Measurements from ENCODE around the gene NEURL3. TPM values are rescaled to one million over a fixed set of nuclear protein-coding genes. Genes with fewer than 3 reads are reported as not detected.
"Not testable (repeated sequence)": the region's sequence is repeated elsewhere in the genome, so short reads cannot be mapped to it uniquely, and the experiment has no call there.

Gene NEURL3
- total and polyA plus RNA-seq, 2 experiments from 2014 or later: not detected

DNA sequence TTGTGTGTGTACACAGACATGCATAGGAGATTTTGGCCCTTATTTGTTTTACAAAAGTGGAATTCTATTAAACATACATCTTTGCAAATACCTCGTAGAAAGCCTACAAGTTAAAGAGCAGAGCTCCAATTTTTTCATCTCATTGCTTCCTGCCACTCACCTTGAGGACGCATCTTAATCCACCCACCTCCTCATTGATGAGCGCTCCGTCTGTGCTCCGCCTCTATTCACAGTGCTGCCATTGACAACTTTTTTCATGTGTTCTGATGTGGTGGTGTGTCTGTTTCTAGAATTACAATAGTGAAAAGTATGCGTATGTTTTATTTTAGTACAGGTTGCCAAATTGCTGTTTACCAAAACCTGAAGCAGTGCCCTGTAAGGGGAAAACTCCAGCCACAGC, 36.3 kb downstream of the NEURL3 start:
- Histone ChIP-seq H3K27ac (no peak overlapping the region), H3K9me3 (ENCODE audit: low read depth) (no peaks in the 10 kb centered on the region), H3K27me3 (peaks cover 5% of the 10 kb centered on the region), H3K4me1 (ENCODE audit: low read depth) (no peaks in the 10 kb centered on the region), H3K4me3 (no peak overlapping the region), H3K36me3 (no peaks in the 10 kb centered on the region)
- no peak for DNase-seq (ENCODE audit: low read depth in 1 of 2, low spot score in 1 of 2)
- TF ChIP-seq, protein P1, sequence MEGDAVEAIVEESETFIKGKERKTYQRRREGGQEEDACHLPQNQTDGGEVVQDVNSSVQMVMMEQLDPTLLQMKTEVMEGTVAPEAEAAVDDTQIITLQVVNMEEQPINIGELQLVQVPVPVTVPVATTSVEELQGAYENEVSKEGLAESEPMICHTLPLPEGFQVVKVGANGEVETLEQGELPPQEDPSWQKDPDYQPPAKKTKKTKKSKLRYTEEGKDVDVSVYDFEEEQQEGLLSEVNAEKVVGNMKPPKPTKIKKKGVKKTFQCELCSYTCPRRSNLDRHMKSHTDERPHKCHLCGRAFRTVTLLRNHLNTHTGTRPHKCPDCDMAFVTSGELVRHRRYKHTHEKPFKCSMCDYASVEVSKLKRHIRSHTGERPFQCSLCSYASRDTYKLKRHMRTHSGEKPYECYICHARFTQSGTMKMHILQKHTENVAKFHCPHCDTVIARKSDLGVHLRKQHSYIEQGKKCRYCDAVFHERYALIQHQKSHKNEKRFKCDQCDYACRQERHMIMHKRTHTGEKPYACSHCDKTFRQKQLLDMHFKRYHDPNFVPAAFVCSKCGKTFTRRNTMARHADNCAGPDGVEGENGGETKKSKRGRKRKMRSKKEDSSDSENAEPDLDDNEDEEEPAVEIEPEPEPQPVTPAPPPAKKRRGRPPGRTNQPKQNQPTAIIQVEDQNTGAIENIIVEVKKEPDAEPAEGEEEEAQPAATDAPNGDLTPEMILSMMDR (IDR thresholded peaks at IDR 0.05; ENCODE audit: low read depth, low read length): no peak

DNA sequence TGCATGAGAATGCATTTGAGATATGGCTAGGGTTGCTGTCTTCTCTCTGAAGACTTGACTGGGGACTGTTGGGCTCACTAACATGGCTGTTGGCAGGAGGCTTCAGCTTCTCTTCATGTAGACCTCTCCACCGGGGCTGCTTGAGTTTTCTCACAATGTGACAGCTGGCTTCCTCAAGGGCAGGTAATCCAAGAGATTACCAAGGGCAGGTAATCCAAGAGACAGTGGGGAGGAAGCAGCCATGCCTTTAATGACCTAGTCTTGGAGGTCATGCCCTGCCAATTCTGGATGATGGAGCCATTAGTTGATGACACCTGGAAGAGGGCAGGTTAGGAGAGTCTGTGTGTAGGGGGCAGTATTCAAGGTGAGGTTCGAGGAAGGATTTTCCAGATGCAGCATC, 40.5 kb downstream of the NEURL3 start:
- TF ChIP-seq, protein P1 (IDR thresholded peaks at IDR 0.05; ENCODE audit: low read depth, low read length): no peak
- H3K4me3 ChIP-seq: no peak overlapping the region
- H3K9me3 ChIP-seq (ENCODE audit: low read depth): no peaks in the 10 kb centered on the region
- no peaks in the 10 kb centered on the region for H3K36me3 ChIP-seq
- no peak overlapping the region for H3K27ac ChIP-seq
- no peak for DNase-seq (ENCODE audit: low read depth in 1 of 2, low spot score in 1 of 2)
- no peaks in the 10 kb centered on the region for H3K27me3 ChIP-seq
- H3K4me1 ChIP-seq (ENCODE audit: low read depth): no peaks in the 10 kb centered on the region

DNA sequence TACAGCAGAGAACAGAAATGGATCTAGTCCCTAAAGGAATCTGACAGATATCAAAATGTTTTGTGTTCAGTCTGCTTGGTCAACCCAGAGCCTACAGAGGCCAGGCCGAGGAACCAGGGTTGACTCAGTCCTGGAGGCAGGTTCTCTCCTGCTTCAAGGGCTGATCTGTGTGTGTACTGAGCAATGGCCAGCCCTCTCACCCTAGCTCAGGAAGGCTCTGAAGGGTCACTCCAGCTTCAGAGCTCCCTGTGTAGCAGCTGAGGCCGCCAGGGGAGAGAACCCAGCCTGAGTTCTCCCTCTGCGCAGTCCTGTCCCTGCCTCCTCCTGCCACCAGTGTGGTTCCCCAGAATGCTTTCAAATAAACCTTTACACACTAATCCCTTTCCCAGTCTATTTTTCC, 41.1 kb downstream of the NEURL3 start:
- no peak overlapping the region for H3K27ac ChIP-seq
- TF ChIP-seq, protein P1 (IDR thresholded peaks at IDR 0.05; ENCODE audit: low read depth, low read length): no peak
- no peaks in the 10 kb centered on the region for H3K4me1 ChIP-seq (ENCODE audit: low read depth)
- DNase-seq (ENCODE audit: low read depth in 1 of 2, low spot score in 1 of 2): no peak
- no peak overlapping the region for H3K4me3 ChIP-seq
- no peaks in the 10 kb centered on the region for H3K9me3 ChIP-seq (ENCODE audit: low read depth)
- no peaks in the 10 kb centered on the region for H3K36me3 ChIP-seq
- no peaks in the 10 kb centered on the region for H3K27me3 ChIP-seq

DNA sequence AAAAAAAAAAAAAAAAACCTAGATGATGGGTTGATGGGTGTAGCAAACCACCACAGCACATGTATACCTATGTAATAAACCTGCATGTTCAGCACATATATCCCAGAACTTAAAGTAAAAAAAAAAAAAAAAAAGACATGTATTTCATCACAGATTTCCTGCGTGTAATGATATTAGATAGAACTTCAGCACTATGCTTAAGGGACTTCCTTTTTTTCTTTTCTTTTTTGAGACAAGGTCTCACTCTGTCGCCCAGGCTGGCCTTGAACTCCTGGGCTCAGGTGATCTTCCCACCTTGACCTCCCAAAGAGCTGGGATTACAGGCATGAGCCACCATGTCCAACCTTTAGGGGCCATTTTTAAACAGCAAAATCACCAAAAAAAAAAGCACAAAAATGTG, 42.0 kb downstream of the NEURL3 start:
- TF ChIP-seq, protein P1 (IDR thresholded peaks at IDR 0.05; ENCODE audit: low read depth, low read length): no peak

DNA sequence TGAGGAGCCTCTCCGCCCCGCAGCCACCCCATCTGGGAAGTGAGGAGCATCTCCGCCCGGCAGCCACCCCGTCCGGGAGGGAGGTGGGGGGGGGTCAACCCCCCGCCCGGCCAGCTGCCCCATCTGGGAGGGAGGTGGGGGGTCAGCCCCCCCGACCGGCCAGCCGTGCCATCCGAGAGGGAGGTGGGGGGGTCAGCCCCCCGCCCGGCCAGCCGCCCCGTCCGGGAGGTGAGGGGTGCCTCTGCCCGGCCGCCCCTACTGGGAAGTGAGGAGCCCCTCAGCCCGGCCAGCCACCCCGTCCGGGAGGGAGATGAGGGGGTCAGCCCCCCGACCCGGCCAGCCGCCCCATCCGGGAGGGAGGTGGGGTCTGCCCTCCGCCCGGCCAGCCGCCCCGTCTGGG, 43.5 kb downstream of the NEURL3 start:
- not testable (repeated sequence) for H3K36me3 ChIP-seq; DNase-seq (ENCODE audit: low read depth in 1 of 2, low spot score in 1 of 2); H3K27ac ChIP-seq; H3K27me3 ChIP-seq; H3K4me3 ChIP-seq; H3K4me1 ChIP-seq (ENCODE audit: low read depth); H3K9me3 ChIP-seq (ENCODE audit: low read depth)

More for the DNA sequence above, 42.0 kb downstream of the NEURL3 start:
- no peak overlapping the region for H3K4me3 ChIP-seq
- H3K27me3 ChIP-seq: no peaks in the 10 kb centered on the region
- no peaks in the 10 kb centered on the region for H3K9me3 ChIP-seq (ENCODE audit: low read depth)
- H3K27ac ChIP-seq: no peak overlapping the region
- DNase-seq (ENCODE audit: low read depth in 1 of 2, low spot score in 1 of 2): no peak
- H3K4me1 ChIP-seq (ENCODE audit: low read depth): no peaks in the 10 kb centered on the region
- no peaks in the 10 kb centered on the region for H3K36me3 ChIP-seq

DNA sequence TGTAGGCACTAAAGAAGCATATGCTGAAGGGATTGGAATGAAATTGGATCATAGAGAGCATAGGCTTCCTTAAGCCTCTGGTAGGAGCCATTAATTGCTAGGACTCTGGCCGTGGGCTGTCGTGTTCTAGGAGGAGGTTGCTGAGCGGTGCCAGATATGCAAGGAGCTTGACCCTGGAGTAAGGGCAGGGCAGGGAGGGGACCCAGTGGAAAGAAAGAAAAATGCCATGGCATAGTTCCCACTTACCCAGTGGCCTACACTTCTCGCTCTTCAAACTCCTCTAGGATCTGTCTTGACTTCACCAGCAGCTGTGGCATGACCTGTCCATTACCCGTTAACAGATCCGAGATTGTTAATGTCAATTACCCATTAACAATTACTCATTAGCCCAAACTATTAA, 53.1 kb downstream of the NEURL3 start:
- no peak for DNase-seq (ENCODE audit: low read depth in 1 of 2, low spot score in 1 of 2)
- peaks cover 10% of the 10 kb centered on the region for H3K4me1 ChIP-seq (ENCODE audit: low read depth)
- H3K9me3 ChIP-seq (ENCODE audit: low read depth): no peaks in the 10 kb centered on the region
- H3K27me3 ChIP-seq: no peaks in the 10 kb centered on the region
- no peak overlapping the region for H3K4me3 ChIP-seq
- no peak overlapping the region for H3K27ac ChIP-seq
- no peaks in the 10 kb centered on the region for H3K36me3 ChIP-seq
- TF ChIP-seq, protein P1 (IDR thresholded peaks at IDR 0.05; ENCODE audit: low read depth, low read length): no peak
